Smooth muscle cell (in vitro differentiated cells): ENCODE measurements around the gene MAPK12. TPM values are rescaled to one million over a fixed set of nuclear protein-coding genes. Genes with fewer than 3 reads are reported as not detected.
A peak's percentile ranks its signal among the peaks of the same experiment; 100 is the strongest.

Source experiments
- DNase-seq: peaks from one replicate; lab custom pipeline; 2025; ENCODE audit not compliant: unreplicated experiment; lab: John Stamatoyannopoulos, UW
- H2AFZ ChIP-seq: fragments of 200-600 bp; sonication (generic); 2 replicates; pipeline ENCODE4 v1.6.0; 2016; ENCODE audit warnings: antibody characterized with exemption, low read depth, mild to moderate bottlenecking
- H3F3A ChIP-seq: fragments of 200-600 bp; sonication (generic); 2 replicates; pipeline ENCODE4 v1.6.0; 2017; ENCODE audit warnings: antibody characterized with exemption, low read depth
- H3K27ac ChIP-seq: fragments of 200-600 bp; sonication (generic); 2 replicates; pipeline ENCODE4 v1.5.1; 2016; ENCODE audit warnings: low read depth, mild to moderate bottlenecking
- H3K27me3 ChIP-seq: fragments of 200-600 bp; sonication (generic); 2 replicates; pipeline ENCODE4 v1.6.1; 2016; ENCODE audit warnings: low read depth, mild to moderate bottlenecking
- H3K36me3 ChIP-seq: fragments of 200-600 bp; sonication (generic); 2 replicates; pipeline ENCODE4 v1.5.1; 2016; ENCODE audit warnings: low read depth
- H3K4me1 ChIP-seq: fragments of 200-600 bp; sonication (generic); 2 replicates; pipeline ENCODE4 v1.5.1; 2016; ENCODE audit warnings: low read depth
- H3K4me2 ChIP-seq: fragments of 200-600 bp; sonication (generic); 2 replicates; pipeline ENCODE4 v1.6.0; 2016; ENCODE audit warnings: mild to moderate bottlenecking
- H3K4me3 ChIP-seq: fragments of 200-600 bp; sonication (generic); 2 replicates; pipeline ENCODE4 v1.5.1; 2016; ENCODE audit warnings: mild to moderate bottlenecking
- H3K79me2 ChIP-seq: fragments of 200-600 bp; sonication (generic); 2 replicates; pipeline ENCODE4 v1.6.0; 2016; ENCODE audit warnings: low read depth, mild to moderate bottlenecking
- H3K9ac ChIP-seq: fragments of 200-600 bp; sonication (generic); 2 replicates; pipeline ENCODE4 v1.6.0; 2016; ENCODE audit warnings: low read depth
- H3K9me3 ChIP-seq: fragments of 200-600 bp; sonication (generic); replicated peaks from 2 replicates; pipeline ENCODE4 v1.5.1; 2016; ENCODE audit warnings: low read depth
- H4K20me1 ChIP-seq: fragments of 200-600 bp; sonication (generic); 2 replicates; pipeline ENCODE4 v1.6.0; 2016; ENCODE audit warnings: low read depth
- WGBS: methylation state at CpG from one replicate; pipeline ENCODE4 v1.1.7; 2016; ENCODE audit warnings: low lambda C conversion rate; 5-methylcytosine and 5-hydroxymethylcytosine counted together
- polyA plus RNA-seq: library from polyadenylated mRNA; unstranded; fragments of >200 nt; fragmentation: Nextera tagmentation; extraction: Ambion mirVana; gene quantifications from 2 replicates; pipeline ENCODE4 v1.2.1, GENCODE V29; 2016
- total RNA-seq: library from RNA; depleted of rRNA; stranded (reverse); fragments of >200 nt; gene quantifications from 2 replicates; pipeline ENCODE4 v1.2.3, GENCODE V29; 2014
- TF ChIP-seq, protein P1 (sequence below): fragments of 200-600 bp; sonication (generic); IDR thresholded peaks from 2 replicates; pipeline ENCODE4 v1.5.1; 2017; ENCODE audit warnings: borderline replicate concordance, mild to moderate bottlenecking, antibody characterized with exemption; ENCODE audit not compliant: insufficient read depth, poor library complexity, severe bottlenecking

The MAPK12 gene
- total and polyA plus RNA-seq, 2 experiments from 2014 or later, result 14.9 to 26.2 TPM

DNA sequence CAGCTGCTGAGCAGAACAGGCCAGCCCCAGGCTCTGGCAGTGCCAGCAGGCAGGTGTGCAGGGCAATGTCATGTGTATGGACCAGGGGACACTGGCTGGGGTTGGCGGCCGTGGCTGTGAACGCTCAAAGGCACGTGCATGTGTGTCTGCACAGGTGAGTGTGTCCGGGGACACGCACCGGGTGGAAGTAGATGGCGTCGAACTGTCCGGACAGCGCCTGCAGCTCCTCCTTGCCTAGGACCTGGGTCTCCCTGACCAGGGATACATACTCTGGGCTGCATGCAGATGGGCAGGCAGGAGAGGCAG, 11.3 kb downstream of the MAPK12 start:
- peaks cover 7% of the 10 kb centered on the region for H4K20me1 ChIP-seq
- no peaks in the 10 kb centered on the region for H3K27me3 ChIP-seq
- H3K36me3 ChIP-seq, result no peaks in the 10 kb centered on the region
- no peak overlapping the region for H3K9ac ChIP-seq
- no peak for DNase-seq
- H3K4me3 ChIP-seq, result peak overlapping the region; percentile 70
- no peaks in the 10 kb centered on the region for H3K9me3 ChIP-seq
- peaks cover 9% of the 10 kb centered on the region for H3K4me1 ChIP-seq
- no peak overlapping the region for H3K27ac ChIP-seq
- H3K4me2 ChIP-seq, result peak overlapping the region; percentile 97
- TF ChIP-seq, protein P1, sequence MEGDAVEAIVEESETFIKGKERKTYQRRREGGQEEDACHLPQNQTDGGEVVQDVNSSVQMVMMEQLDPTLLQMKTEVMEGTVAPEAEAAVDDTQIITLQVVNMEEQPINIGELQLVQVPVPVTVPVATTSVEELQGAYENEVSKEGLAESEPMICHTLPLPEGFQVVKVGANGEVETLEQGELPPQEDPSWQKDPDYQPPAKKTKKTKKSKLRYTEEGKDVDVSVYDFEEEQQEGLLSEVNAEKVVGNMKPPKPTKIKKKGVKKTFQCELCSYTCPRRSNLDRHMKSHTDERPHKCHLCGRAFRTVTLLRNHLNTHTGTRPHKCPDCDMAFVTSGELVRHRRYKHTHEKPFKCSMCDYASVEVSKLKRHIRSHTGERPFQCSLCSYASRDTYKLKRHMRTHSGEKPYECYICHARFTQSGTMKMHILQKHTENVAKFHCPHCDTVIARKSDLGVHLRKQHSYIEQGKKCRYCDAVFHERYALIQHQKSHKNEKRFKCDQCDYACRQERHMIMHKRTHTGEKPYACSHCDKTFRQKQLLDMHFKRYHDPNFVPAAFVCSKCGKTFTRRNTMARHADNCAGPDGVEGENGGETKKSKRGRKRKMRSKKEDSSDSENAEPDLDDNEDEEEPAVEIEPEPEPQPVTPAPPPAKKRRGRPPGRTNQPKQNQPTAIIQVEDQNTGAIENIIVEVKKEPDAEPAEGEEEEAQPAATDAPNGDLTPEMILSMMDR, result no peak
- no peak overlapping the region for H2AFZ ChIP-seq
- peaks cover 4% of the 10 kb centered on the region for H3K79me2 ChIP-seq
- H3F3A ChIP-seq, result peaks cover 26% of the 10 kb centered on the region
- WGBS, result 91% methylated on average over 11 of the region's 11 CpGs

DNA sequence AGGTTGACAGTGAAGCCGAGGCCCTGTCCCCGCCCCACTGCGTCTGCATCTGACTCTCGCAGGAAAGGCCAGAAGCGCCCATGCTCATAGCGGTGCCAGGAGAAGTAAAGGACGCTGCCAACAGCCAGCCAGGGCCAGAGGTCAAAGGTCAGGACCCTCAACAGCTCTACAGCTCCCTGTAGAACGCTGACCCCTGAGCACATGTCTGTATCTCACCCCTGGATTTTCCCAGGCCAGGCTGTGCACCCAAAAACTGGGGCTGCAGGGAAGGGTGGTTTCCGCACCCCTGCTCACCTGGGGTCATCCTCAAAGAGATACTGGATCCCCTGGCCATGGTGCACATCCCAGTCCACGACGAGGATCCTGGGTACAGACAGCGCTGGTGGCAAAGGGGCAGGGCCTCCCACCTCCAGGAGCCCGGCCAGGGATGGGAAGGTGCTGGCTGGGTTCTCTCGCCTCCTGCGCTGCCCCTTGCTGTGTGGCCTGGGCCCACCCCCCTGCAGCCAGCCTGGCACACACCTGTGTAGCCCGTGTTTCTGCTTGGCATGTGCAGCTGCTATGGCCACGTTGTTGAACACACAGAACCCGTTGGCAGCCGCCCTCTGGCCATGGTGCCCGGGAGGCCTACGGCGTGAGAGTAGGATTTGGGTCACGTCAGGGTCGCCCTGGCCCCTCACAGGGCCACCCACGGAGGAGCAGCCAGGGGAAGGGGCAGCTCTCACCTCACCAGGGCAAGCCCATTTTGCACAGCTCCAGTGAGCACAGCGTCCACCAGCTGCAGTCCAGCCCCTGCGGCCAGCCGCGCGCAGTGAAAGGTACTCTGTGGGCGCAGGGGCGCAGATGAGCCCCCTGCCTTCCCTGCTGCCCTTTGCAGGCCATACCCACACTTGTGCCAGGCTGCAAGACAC, 11.9 kb downstream of the MAPK12 start:
- Histone ChIP-seq H3K4me1 (peaks cover 9% of the 10 kb centered on the region), H2AFZ (no peak overlapping the region), H3K9ac (no peak overlapping the region), H3K4me3 (peak overlapping the region; percentile 70), H3K9me3 (no peaks in the 10 kb centered on the region), H3K79me2 (peaks cover 4% of the 10 kb centered on the region), H3F3A (peaks cover 26% of the 10 kb centered on the region), H3K27me3 (no peaks in the 10 kb centered on the region), H3K4me2 (peak overlapping the region; percentile 97), H3K27ac (no peak overlapping the region), H4K20me1 (peaks cover 7% of the 10 kb centered on the region), H3K36me3 (no peaks in the 10 kb centered on the region)
- TF ChIP-seq, protein P1, result no peak
- 97% methylated on average over 26 of the region's 32 CpGs for WGBS
- DNase-seq, result no peak

DNA sequence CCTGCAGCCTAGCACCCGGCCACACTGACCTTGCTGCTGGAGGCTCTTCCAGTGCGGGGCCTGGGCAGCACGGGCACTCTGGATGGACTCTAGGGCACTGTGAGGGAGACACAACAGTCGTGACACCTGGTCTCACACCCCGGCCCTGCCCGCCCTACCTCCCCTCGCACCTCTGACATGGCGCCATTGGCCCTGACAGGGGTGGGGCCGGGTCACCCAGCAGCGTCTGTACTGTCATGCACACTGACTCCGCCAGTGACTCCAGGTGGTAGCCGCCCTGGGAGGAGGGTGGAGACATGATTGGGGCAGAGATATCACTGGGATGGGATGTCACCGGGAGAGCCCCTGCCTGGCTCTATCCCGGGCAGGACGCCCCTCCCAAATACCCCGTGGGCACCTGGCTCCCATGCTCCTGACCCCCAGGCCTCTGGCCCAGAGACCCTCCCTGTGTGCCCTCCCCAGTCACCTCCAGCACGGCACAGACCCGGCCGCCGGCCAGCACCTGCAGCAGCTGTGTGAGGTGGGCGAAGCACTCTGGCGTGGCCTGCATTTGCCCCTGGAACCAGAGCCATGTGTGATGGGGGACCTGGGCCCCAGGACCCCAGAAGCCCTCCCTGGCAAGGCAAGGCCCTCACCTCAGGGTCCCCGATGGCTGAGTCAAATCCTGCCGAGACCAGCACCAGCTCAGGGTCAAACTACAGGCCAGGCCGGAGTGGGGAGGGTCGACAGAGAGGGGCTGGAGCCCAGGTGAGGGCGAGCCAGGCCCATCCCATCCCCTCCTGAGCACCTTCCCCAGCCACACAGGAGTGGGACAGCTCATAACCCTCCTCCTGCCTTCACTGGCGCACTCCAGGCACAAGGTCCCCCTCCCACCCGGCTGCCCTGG, 13.0 kb downstream of the MAPK12 start:
- H3K4me3 ChIP-seq, result no peak overlapping the region
- no peak for DNase-seq
- no peak overlapping the region for H3K27ac ChIP-seq
- no peaks in the 10 kb centered on the region for H3K36me3 ChIP-seq
- WGBS, result 98% methylated on average over 17 of the region's 29 CpGs
- peaks cover 11% of the 10 kb centered on the region for H3K4me1 ChIP-seq
- TF ChIP-seq, protein P1, result no peak
- H3F3A ChIP-seq, result peaks cover 26% of the 10 kb centered on the region
- no peak overlapping the region for H3K4me2 ChIP-seq
- no peak overlapping the region for H2AFZ ChIP-seq
- H4K20me1 ChIP-seq, result peaks cover 13% of the 10 kb centered on the region
- no peaks in the 10 kb centered on the region for H3K27me3 ChIP-seq
- H3K9ac ChIP-seq, result no peak overlapping the region
- H3K9me3 ChIP-seq, result no peaks in the 10 kb centered on the region
- peaks cover 14% of the 10 kb centered on the region for H3K79me2 ChIP-seq
